ENCODE results near the gene LASP1.

- no peak for TF ChIP-seq TAF1 (IDR thresholded peaks at IDR 0.05; ENCODE audit: low read depth)
- TF ChIP-seq CTCF (IDR thresholded peaks at IDR 0.05; ENCODE audit: poor library complexity, severe bottlenecking) = no peak
- no peak for TF ChIP-seq REST (IDR thresholded peaks at IDR 0.05; ENCODE audit: borderline replicate concordance)
- TF ChIP-seq MXI1 (conservative IDR thresholded peaks at IDR 0.05; ENCODE audit: poor library complexity, severe bottlenecking) = no peak
Observed at GRCh38 chr17:38942696-38943334, 73.0 kb downstream of the LASP1 start.

Measured in neural cell (in vitro differentiated cells).